T follicular helper cell (primary cell): Measurements from ENCODE around the gene ME2.
"Not testable (repeated sequence)": the region's sequence is repeated elsewhere in the genome, so short reads cannot be mapped to it uniquely, and the experiment has no call there.

Experiments used
- DNase-seq: peaks from one replicate; pipeline ENCODE4 v3.0.0-alpha.2; 2020; ENCODE audit warnings: low read depth

Gene ME2

DNA sequence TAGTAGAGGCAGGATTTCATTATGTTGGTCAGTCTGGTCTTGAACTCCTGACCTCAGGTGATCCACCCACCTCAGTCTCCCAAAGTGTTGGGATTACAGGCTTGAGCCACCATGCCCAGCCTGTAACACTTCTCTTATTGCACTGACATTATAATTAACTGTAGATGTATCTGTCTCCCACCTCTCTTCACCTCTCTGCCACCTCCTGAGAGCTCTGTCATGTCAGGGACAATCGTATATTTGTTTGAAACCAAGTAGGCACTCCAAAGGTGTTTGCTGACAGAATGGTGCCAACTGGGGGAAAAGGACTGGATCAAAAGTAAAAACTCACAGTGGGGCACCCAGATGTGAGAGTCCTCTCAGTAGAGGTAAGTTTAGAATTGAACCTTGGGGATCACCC is 17.3 kb upstream of the ME2 start:
- no peak for DNase-seq

DNA sequence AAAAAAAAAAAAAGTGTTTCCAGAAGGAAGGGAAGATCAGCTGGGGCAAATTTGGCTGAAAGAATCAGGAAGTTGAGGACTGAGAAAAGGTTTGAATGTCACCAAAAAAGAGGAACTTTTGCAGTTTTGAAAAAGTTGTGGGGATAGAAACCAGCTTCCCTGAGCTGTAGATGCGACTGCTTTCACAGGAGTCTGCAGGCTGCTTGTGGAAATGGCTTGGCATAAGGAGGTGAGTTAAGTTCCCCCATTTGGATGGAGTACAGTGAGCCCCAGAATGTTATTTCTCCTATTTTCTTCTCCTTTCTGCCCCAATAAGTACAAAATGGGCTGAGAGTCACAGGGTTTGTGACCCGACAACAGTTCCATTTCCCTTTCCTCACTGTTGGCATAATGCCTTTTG is 16.5 kb upstream of the ME2 start:
- no peak for DNase-seq

DNA sequence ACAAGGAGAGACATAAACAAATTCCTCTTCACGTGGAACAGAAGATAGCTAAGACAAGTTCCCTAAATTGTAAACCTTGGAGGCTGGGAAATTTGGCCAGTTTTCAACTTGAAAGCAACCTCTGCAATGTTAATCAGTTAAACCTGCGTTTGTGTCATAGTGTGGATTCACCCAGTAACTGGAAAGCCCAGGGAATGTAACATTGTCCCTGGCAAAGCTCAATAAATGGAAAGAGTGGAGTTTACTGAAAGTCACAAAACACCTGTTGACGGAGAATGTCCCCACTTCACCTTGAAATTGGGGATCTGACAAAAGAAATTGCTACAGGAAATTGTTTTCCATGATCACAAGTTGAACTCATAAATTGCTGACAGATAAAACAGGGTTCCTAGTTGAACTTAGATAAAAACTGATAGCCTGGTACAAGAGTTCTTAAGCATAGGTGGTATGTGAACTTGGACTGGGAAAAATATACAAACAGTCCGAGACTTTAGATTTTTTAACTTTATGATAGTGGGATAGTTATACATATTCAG is 15.0 kb upstream of the ME2 start:
- no peak for DNase-seq

DNA sequence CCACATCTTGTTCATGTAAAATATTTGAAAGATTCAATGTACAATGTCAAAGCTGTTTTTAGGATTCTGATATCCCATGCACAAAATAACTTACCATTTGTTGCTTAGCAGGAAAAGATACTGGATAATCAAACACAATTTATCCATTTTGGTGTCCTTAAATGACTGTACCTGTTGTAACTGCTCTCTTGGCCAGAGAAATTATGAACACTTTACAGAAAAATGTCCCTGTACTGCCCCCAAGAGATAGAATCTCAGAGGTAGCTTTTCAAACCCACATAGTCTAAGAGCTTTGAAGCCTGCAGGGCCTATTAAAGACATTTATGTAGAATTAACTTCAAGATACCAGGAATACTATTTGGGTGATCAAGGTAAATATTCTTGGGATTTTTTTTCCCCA is 12.2 kb upstream of the ME2 start:
- DNase-seq: no peak

DNA sequence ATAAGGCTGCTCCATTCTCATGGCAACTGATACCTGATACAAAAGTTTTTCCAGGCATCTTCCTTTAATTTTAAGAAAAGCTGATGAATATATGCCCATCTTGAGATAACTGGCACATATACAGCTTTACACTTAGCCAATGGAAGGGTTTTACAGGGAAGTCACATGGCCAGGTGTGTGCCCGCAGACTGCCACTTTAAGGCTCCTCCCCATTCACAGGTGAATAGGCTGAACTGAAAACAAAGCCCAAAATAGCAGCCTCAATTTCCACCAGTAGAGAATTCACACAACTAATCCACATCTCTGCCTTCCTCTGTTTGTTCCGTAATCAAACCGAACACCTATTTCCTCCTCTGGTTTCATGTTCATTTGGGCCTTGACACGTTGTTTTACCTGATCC is 9.8 kb upstream of the ME2 start:
- DNase-seq: no peak

DNA sequence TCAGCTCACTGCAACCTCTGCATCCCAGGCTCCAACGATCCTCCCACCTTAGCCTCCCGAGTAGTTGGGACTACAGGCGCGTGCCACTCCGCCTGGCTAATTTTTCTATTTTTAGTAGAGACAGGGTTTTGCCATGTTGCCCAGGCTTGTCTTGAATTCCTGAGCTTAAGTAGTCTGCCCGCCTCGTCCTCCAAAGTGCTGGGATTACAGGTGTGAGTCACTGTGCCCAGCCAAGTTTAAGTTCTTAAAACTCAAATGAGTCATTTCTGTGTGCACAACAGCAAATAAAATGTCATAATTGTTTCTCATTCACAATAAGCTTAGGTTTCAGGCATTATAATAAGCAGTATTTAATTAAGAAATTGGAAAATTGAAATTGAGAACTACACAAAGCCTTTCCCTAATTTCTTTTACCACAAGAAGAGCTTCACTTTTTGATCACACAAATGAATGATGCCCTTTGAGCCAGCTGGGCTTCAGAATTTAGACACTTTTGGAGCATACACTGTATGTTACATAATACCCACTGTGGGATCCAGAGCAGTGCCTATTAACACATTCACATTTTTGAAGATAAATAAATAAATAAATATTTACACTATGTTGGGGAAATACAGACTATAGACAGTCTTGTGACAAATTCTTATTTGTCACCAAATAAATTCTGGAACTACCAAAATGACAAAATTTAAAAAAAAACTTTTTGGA is 8.6 kb upstream of the ME2 start:
- no peak for DNase-seq

DNA sequence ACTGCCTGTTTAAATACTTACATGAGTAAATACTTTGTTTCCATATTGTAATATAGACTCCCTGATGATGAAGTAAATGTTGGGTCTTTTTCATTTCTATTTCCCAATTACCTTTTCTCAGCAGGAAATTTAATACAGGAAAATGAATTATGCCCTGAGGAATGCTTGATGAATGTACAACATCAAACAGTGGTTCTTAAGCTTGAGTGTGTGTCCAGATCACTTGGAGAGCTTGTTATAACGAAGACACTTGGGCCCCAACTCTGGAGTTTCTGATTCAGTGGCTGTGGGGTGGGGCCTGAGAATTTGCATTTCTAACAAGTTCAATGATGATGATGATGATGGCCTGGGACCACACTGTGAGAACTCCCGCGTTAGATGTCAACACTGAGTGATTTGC is 7.1 kb upstream of the ME2 start:
- DNase-seq: no peak

DNA sequence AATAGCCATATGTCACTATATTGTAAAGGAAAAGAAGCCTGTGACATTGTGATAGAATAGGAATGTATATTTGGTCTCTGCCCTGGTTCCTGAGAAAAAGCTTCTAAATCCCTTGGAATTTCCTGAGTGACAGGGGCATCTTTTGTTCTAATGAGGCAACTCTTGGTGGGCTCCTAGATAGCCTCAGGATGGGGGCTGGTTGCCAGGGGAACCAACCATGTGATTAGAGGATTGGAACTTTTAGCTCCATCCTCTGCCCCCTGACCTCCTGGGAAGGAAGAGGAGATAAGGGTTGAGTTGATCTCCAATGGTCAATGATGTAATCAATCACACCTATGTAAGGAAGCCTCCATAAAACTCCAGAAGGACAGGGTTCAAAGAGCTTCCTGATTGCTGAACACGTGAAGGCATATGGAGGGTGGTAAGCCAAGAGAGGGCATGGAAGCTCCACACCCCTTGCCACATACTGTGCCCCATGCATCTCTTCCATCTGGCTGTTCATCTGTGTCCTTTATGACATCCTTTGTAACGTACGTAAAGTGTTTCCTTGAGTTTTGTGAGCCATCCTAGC is 2.9 kb upstream of the ME2 start:
- no peak for DNase-seq

DNA sequence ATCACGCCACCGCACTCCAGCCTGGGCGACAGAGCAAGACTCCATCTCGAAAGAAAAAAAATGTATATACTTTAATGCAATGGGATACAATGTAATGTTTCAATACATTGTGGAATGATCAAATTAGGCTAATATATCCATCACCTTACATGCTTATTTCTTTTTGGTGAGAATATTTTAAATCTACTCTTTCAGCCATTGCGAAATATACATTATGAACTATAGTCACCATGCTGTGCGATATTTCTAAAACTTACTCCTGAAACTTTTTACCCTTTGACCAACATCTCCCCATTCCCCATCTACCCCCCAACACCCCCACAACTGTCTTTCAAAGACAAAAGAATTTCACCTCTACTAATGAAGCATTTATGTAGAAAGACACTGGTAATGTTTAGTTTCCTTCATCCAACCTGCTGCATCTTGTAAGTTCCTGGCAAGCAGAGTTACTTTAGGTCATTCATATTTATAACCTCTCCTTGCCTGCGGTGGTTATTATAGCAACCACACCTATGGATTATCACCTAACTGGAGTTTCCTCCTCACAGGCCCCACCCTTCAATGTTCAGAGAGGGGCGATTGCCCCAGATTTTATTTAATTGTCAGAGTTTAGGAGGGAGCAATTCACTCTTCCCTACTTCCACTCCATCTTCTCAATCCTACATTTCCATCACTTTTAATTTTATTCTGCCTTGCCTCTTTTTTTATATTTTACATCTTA is 1.2 kb upstream of the ME2 start:
- DNase-seq: no peak

DNA sequence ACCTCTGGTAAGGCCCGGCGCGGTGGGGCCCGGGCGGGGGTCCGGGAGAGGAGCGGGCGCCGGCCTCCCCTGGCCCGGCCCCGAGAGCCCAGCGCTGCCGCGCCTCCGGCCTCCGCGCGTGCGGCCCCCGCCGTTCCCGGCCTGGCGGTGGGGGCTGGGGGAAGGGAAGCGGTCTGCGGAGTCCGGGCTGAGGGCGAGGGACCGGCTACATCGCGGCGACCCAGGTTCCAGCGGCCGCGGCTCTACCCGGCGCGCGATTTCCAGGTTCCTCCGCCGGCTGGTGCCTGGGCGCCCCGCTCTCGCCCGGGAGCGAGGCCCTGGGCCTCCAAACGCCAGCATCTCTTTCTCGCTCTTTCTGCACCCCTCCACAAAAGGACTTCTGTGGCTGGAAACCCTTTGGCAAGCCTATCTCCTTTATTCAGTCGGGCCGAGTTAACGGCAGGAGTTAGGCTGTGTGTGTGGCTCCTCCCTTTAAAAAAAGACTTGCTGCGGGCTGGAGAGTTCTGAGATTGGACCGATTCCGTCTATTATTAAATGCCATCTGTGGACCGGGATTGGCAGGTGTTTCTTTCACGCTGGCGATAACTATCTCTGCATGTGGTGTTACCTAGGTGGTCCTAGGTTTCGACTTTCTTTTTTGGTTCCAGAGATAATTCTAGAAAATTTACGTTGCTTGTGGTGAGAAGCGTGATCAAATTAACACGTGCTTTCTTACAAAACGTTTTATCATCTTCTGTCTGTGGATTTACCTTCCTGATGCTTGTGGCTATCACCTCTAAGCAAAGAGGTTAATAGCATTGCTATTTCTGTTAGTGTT is 592 bp downstream of the ME2 start:
- DNase-seq: no peak

DNA sequence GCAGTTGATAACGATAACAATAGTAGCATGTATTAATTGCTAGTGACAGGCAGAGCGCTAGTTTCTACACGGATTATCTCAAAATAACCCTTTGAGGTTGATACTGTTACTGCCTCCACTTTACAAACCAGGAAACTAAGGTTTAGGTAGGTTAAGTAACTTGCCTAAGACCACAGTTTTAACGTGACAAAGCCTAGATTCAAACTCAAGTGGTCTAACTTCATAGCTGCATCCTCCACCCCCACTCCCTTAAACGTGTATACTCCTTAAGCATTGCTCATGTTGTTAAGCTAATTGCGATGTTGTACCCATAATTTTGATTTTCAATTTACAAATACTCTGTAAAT is 1.2 kb downstream of the ME2 start:
- no peak for DNase-seq

DNA sequence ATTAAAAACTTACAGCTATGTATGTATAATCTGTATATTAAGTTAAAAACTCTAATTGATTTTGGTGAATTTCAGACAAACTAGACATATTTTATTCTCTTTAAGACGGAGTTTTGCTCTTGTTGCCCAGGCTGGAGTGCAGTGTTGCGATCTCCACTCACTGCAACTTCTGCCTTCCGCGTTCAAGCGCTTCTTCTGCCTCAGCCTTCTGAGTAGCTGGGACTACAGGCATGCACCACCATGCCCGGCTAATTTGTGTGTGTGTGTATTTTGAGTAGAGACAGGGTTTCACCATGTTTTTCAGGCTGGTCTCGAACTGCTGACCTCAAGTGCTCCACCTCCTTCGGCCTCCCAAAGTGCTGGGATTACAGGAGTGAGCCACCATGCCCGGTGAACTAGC is 2.0 kb downstream of the ME2 start:
- not testable (repeated sequence) for DNase-seq

DNA sequence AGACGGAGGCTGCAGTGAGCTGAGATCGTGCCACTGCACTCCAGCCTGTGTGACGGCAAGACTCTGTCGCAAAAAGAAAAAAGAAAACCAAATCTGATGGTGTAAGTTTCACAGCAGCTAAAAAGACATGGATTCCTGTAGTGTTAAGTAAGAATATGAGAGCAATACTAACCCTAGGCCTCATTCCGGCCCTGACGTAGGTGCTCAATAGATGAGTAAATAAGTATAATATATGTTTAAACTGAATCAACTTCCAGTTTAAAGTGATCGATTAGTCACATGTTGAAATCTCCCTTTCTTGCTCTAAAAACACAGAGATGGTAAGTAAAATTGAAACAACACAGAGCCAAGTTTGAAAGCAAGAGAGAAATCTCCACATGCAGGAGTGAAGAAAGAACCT is 8.0 kb downstream of the ME2 start:
- DNase-seq: no peak

DNA sequence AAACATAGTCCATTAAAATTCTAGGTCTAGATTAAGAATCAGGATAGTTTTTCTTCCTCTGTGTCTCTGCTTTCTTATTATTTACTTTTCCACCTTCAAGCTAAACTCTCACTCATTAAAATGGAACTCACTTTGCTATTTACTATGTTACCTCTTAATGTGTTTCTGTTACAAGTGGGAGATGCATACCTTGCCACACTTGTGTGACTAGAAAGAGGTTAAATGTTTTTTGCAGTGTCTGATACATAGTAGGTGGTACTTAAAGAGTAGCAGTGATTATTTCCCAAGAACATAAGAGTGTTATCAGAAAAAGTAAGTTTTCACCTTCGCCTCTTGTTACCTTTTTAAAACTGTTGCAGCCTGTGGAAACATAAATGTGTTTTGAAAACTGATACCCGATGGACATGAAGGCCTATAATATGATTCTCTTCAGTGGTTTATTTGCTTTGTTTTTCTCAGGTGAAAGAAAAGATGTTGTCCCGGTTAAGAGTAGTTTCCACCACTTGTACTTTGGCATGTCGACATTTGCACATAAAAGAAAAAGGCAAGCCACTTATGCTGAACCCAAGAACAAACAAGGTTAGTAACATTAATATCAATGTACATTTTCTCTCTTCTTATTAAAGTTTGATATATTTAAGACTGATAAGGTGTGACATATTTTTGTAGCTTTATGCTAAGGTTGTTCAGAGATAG is 16.6 kb downstream of the ME2 start:
- DNase-seq: no peak

DNA sequence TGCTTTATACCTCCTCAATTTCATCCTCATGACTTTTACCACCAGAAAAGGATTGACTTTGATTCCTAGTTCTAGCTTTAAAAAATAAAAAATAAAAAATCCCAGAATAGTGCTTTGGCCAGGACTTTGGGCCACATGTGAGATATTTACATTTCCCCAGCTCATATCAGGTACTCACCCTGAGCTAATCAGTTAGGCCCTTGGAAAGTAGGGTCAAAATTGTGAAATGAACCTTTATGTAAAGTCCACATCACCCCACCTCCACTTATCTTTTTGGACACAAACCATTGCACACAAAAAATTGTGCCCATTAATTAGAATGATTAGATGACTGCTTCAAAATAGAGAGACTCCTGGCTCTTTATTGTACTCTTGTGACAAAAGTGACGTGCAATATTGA is 17.2 kb downstream of the ME2 start:
- DNase-seq: no peak

DNA sequence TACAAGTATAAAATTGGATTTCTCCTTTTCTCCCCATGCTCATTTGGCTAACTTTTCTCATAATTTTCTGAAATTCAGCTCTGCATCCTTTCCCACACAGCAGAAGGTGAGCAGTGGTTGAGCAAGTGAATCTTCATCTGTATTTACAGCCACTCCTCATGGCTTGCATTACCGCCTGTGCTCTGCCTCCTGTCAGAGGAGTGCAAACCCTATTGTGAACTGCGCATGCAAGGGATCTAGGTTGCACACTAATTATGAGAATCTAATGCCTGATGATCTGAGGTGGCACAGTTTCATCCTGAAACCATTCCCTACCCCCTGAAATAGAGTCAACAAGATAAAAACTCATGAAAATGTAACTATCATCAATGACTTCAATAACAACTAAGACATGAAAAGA is 20.0 kb downstream of the ME2 start:
- no peak for DNase-seq

DNA sequence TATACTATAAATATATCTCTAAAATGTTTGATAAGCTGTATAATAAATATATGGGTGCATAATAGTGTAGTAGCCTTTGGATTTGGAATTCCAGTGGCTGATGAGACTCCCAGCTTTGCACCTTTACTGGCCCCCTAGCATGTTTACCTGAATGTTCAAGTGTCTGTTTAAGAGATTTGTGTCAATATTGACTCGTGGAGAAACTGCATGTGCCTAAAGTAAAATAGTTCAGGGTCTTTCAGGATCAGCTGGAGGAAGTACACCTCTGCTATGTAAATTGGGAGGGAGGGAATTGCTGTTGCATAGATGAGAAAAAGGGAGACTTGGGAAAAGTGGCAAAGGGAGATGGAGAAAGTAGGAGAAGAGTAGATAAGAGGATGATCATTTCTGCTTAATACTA is 23.9 kb downstream of the ME2 start:
- no peak for DNase-seq

DNA sequence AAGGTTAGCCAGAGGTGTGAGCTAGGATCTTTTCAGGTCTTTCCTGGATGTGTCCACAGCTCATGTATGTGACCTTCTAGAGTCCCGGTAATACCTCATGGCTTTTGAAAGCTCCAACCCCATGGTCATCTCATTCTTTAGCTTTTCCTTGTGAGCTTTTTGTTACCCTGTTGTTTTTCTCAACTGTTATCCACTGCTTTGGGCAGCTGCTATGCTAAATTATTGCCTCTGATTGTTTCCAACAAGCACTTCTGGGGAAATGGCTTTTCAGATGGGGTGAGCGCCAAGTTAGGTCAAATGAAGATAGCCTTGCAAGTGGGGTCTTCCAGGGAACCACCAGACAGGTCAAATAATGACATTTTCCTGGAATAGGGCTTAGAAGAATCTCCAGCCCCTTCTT is 27.9 kb downstream of the ME2 start:
- no peak for DNase-seq

DNA sequence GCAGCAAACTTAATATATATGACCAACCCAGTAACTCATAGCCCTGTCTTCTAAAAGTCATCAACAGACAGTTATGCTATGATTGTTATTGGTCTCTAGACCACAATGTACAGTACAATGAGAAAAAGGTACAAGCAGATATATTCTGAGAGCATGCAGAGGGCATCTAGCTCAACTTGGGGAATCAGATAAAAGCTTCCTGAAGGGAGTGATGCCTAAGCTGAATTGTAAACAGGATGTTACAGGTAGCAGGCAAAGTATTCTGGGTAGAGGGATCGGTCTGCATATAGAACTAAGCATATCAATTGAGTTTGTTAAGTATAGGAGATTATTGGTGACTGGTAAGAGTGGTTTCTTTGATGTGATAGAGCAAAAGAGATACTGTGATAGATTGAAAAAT is 30.3 kb downstream of the ME2 start:
- no peak for DNase-seq

DNA sequence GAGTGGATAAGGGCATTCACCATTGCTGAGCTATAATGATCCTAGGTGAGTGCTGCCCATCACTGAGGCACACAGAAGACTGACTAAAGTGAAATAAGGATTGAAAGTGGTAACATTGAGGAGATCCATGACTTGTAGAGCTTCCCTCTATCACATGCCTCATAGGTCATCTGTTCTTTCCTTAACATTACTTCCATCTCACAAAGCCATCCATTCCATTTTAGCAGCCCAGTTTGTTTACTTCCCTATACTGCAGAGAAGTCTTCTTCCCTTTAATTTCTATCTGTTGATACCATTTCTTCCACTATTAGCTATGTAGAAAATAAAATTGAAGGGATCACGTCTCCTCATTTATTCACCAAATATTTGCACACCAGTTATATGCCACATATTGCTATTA is 32.1 kb downstream of the ME2 start:
- DNase-seq: no peak

DNA sequence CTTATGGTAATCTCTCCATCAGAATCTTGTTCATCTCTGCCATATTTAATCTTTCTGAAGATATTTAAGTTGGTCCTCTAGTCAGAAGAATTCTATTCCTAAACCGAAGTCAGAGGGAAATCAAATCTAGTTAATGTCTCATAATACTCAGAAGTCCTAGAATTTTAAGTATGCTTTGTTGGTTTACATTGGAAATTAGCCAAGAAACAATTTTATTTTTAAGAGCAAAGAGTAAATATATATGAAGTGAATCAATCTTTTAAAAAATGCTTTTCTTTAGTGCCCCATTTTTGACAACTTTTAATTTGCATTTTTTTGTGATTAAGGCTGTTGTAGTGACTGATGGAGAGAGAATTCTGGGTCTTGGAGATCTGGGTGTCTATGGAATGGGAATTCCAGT is 38.1 kb downstream of the ME2 start:
- DNase-seq: no peak

DNA sequence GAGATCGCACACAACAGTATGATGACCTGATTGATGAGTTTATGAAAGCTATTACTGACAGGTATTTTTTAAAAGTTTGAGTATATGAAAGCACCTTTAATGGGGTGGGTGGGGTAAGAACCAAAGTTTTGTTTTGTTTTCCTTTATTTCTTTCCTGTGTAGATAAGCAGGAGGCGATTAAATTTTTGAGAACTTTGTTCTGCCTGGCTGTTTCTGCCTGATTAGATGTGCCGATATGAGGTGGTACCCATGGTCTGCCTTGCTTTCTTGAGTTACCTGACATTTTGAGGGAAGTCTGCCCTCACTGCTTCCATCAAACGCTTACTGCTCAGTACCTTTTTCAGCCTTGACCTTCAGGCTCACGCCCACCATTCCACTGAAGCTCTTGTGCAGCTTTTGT is 39.2 kb downstream of the ME2 start:
- DNase-seq: no peak
